Measurements from ENCODE around the gene AZU1.
"Not testable (repeated sequence)": the region's sequence is repeated elsewhere in the genome, so short reads cannot be mapped to it uniquely, and the experiment has no call there.

The AZU1 gene

GRCh38 chr19:850221-850978, 22.8 kb downstream of the AZU1 start:
- H3K4me3 ChIP-seq (ENCODE audit: low read length), result no peak overlapping the region
- DNase-seq (ENCODE audit: low read depth), result no peak
- TF ChIP-seq CTCF (conservative IDR thresholded peaks at IDR 0.05; ENCODE audit: low read depth, low read length), result no peak

- no peak for DNase-seq (ENCODE audit: low read depth)
- no peak overlapping the region for H3K4me3 ChIP-seq (ENCODE audit: low read length)
- TF ChIP-seq CTCF (conservative IDR thresholded peaks at IDR 0.05; ENCODE audit: low read depth, low read length), result no peak
Observed at GRCh38 chr19:850979-851335, 23.3 kb downstream of the AZU1 start.

GRCh38 chr19:852136-853013, 24.7 kb downstream of the AZU1 start, which contains the start of gene ELANE:
ELANE (plus strand) TSS chr19:852303; CDS start chr19:852329, 26 bp downstream.
- no peak for DNase-seq (ENCODE audit: low read depth)
- TF ChIP-seq CTCF (conservative IDR thresholded peaks at IDR 0.05; ENCODE audit: low read depth, low read length), result no peak
- H3K4me3 ChIP-seq (ENCODE audit: low read length), result no peak within 1 kb of the TSS

- H3K4me3 ChIP-seq (ENCODE audit: low read length), result no peak overlapping the region
- no peak for TF ChIP-seq CTCF (conservative IDR thresholded peaks at IDR 0.05; ENCODE audit: low read depth, low read length)
- no peak for DNase-seq (ENCODE audit: low read depth)
Observed at GRCh38 chr19:853014-853585, 25.5 kb downstream of the AZU1 start.

GRCh38 chr19:853614-854220, 26.1 kb downstream of the AZU1 start:
- DNase-seq (ENCODE audit: low read depth), result not testable (repeated sequence)

GRCh38 chr19:854549-854948, 26.9 kb downstream of the AZU1 start:
- DNase-seq (ENCODE audit: low read depth), result no peak
- TF ChIP-seq CTCF (conservative IDR thresholded peaks at IDR 0.05; ENCODE audit: low read depth, low read length), result no peak
- no peak overlapping the region for H3K4me3 ChIP-seq (ENCODE audit: low read length)

More at GRCh38 chr19:853614-854220, 26.1 kb downstream of the AZU1 start:
- not testable (repeated sequence) for H3K4me3 ChIP-seq (ENCODE audit: low read length)

- DNase-seq (ENCODE audit: low read depth), result no peak
- no peak overlapping the region for H3K4me3 ChIP-seq (ENCODE audit: low read length)
- TF ChIP-seq CTCF (conservative IDR thresholded peaks at IDR 0.05; ENCODE audit: low read depth, low read length), result no peak
Observed at GRCh38 chr19:855142-855541, 27.5 kb downstream of the AZU1 start.
